Caco-2 (cell line): ENCODE results near the gene SLCO2A1. TPM values are rescaled to one million over a fixed set of nuclear protein-coding genes. Genes with fewer than 3 reads are reported as not detected.

Source experiments
- BruUV-seq: library from RNA; stranded (reverse); fragments of 400-500 nt; replicated peaks from 2 replicates; lab custom pipeline; 2021; lab: Mats Ljungman, UMichigan
- CTCF ChIA-PET: fragments of 300-600 bp; sonication (Branson Sonifier 250); formaldehyde crosslinking; loops from one replicate; lab custom pipeline; 2022; ENCODE audit warnings: antibody characterized with exemption; lab: Charles Lee
- POLR2A ChIA-PET: fragments of 300-600 bp; sonication (Branson Sonifier 250); formaldehyde crosslinking; loops from one replicate; lab custom pipeline; 2022; ENCODE audit warnings: antibody characterized with exemption; lab: Charles Lee
- DNase-seq, 2 experiments: peaks; one replicate each; pipeline versions ENCODE4 v3.0.0 to v3.0.0-alpha.2; 2020 to 2022
- H3K27me3 ChIP-seq: replicated peaks from 2 replicates; pipeline ENCODE4 v1.6.0; 2011; ENCODE audit warnings: low read length; ENCODE audit not compliant: control insufficient read depth, insufficient read depth
- H3K36me3 ChIP-seq: 2 replicates; pipeline ENCODE4 v1.5.1; 2011; ENCODE audit warnings: low read length; ENCODE audit not compliant: control insufficient read depth, insufficient read depth
- H3K4me1 ChIP-seq: fragments of 250-450 bp; sonication (Bioruptor Pico); 2 replicates; pipeline ENCODE4 v1.5.1; 2020; ENCODE audit warnings: mild to moderate bottlenecking
- H3K4me3 ChIP-seq: 2 replicates; pipeline ENCODE4 v1.5.1; 2011; ENCODE audit warnings: low read depth, mild to moderate bottlenecking, control low read depth, low read length
- H3K9me3 ChIP-seq: fragments of 250-450 bp; sonication (Bioruptor Pico); 2 replicates; pipeline ENCODE4 v1.5.1; 2020; ENCODE audit warnings: mild to moderate bottlenecking, moderate library complexity
- H3K27ac Mint-ChIP-seq: one replicate; pipeline ENCODE4 v1.8.0; 2022; ENCODE audit warnings: mixed read lengths; ENCODE audit not compliant: unreplicated experiment
- H3K27me3 Mint-ChIP-seq: one replicate; pipeline ENCODE4 v1.8.0; 2022; ENCODE audit warnings: mixed read lengths; ENCODE audit not compliant: insufficient read depth, unreplicated experiment
- H3K36me3 Mint-ChIP-seq: one replicate; pipeline ENCODE4 v1.8.0; 2022; ENCODE audit warnings: mild to moderate bottlenecking, mixed read lengths; ENCODE audit not compliant: insufficient read depth, unreplicated experiment
- H3K4me1 Mint-ChIP-seq: one replicate; pipeline ENCODE4 v1.8.0; 2022; ENCODE audit warnings: low read depth, mixed read lengths; ENCODE audit not compliant: unreplicated experiment
- H3K4me3 Mint-ChIP-seq: one replicate; pipeline ENCODE4 v1.8.0; 2022; ENCODE audit warnings: mild to moderate bottlenecking, moderate library complexity, mixed read lengths; ENCODE audit not compliant: unreplicated experiment
- H3K9me3 Mint-ChIP-seq: one replicate; pipeline ENCODE4 v1.8.0; 2022; ENCODE audit warnings: mixed read lengths; ENCODE audit not compliant: unreplicated experiment
- intact Hi-C: fragments of 100-400 bp; cut with micrococcal nuclease; formaldehyde crosslinking; loops from one replicate; pipeline ENCODE4 v1.10.0; 2022; ENCODE audit not compliant: unreplicated experiment
- total RNA-seq: library from RNA; stranded (reverse); gene quantifications from 2 replicates; pipeline ENCODE4 v1.2.3, GENCODE V29; 2022
- TF ChIP-seq, protein P1 (sequence below), 2 experiments: fragments of 200-600 bp in 1 of 2; IDR thresholded peaks; 1 replicate in 1 of 2; 2 replicates in 1 of 2; pipeline versions ENCODE4 v1.5.1 to v1.8.0; 2011 to 2022; ENCODE audit warnings: antibody characterized with exemption in 1 of 2, control low read depth in 1 of 2, inconsistent platforms in 1 of 2, low read depth in 1 of 2, low read length in 1 of 2, mild to moderate bottlenecking in 1 of 2, moderate library complexity in 1 of 2; ENCODE audit not compliant: insufficient read depth in 1 of 2, severe bottlenecking in 1 of 2, unreplicated experiment in 1 of 2

Gene SLCO2A1
- total RNA-seq, 1 experiment from 2014 or later = 2.5 TPM

DNA sequence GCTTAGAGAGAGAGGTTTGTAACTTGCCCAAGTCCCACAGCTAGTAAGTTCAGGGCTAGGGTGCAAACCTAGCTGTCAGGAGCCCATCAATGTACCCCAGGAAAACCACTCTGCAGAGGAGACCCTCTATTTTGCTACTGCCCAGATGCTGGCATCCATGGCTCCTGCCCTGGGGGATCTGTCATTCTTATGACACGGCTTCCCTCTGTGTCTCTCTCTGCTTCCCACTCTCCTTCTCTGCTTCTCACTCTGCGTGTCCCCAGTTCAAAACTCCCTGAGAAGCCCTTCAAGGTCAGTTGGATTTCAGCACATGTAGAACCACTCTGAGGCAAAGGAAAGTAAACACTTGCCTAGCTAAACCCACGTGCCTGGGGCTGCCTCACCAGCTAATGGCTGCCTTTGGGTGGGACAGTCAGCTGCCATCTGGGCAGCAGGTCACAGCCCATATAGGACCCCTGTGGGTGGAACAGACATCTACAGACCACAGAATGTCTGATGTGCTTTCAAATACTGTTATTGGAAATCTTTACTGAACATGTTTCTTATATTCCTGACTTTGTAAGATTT is 29.4 kb upstream of the SLCO2A1 start:
- intact Hi-C loops = loop anchor here (5.0 kb wide), 1 partner anchor 397 kb away; the partner anchor contains the start of gene TOPBP1
- CTCF ChIA-PET = interaction anchor here (0.9 kb wide), 1 partner anchor 67 kb away, joined by 4 read pairs; no protein-coding TSS in a partner anchor
- BruUV-seq = no TSS peak

DNA sequence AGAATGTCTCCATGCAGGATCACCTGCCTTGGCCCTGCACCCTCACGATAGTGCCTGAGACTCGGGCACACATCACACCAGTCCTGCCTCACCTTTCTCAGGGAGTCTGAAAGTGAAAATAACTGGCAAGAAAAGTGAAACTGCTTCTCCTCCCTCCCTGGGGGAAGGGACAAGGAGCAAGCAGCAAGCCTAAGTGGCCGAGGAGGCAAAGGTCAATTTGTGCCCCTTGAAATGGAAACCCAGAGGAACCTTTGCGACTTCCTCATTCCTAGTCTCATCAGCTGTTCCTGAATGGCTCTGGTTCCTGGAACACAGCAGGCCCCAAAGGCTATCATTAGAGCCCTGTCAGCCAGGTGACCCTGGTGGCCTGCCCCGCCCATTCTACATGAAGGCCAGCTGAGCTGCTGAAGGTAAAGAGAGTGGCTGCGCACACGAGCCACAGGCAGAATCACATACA is 28.0 kb upstream of the SLCO2A1 start:
- no peaks in the 10 kb centered on the region for H3K27me3 ChIP-seq
- DNase-seq = peak; percentile 90 to 94
- no peaks in the 10 kb centered on the region for H3K9me3 Mint-ChIP-seq
- peak overlapping the region; percentile 53 for H3K4me3 Mint-ChIP-seq
- H3K4me1 Mint-ChIP-seq = peaks cover 29% of the 10 kb centered on the region
- H3K36me3 ChIP-seq = no peaks in the 10 kb centered on the region
- intact Hi-C loops = loop anchor here (1.0 to 5.0 kb wide), 5 partner anchors 18 to 395 kb away; partner anchors contain the start of gene TOPBP1
- TF ChIP-seq, protein P1, sequence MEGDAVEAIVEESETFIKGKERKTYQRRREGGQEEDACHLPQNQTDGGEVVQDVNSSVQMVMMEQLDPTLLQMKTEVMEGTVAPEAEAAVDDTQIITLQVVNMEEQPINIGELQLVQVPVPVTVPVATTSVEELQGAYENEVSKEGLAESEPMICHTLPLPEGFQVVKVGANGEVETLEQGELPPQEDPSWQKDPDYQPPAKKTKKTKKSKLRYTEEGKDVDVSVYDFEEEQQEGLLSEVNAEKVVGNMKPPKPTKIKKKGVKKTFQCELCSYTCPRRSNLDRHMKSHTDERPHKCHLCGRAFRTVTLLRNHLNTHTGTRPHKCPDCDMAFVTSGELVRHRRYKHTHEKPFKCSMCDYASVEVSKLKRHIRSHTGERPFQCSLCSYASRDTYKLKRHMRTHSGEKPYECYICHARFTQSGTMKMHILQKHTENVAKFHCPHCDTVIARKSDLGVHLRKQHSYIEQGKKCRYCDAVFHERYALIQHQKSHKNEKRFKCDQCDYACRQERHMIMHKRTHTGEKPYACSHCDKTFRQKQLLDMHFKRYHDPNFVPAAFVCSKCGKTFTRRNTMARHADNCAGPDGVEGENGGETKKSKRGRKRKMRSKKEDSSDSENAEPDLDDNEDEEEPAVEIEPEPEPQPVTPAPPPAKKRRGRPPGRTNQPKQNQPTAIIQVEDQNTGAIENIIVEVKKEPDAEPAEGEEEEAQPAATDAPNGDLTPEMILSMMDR (IDR thresholded peaks at IDR 0.05; ENCODE audit: insufficient read depth in 1 of 2, low read depth in 1 of 2, low read length in 1 of 2, severe bottlenecking in 1 of 2, unreplicated experiment in 1 of 2) = no peak
- H3K4me3 ChIP-seq = no peak overlapping the region
- H3K4me1 ChIP-seq = peaks cover 48% of the 10 kb centered on the region
- no peaks in the 10 kb centered on the region for H3K36me3 Mint-ChIP-seq
- CTCF ChIA-PET = interaction anchor here (0.7 to 1.0 kb wide), 2 partner anchors 35 to 154 kb away, joined by 3 read pairs; no protein-coding TSS in a partner anchor
- no peaks in the 10 kb centered on the region for H3K9me3 ChIP-seq
- POLR2A ChIA-PET = no interaction called here
- peak overlapping the region; percentile 71 for H3K27ac Mint-ChIP-seq
- no TSS peak for BruUV-seq
- no peaks in the 10 kb centered on the region for H3K27me3 Mint-ChIP-seq

More for the DNA sequence above, 29.4 kb upstream of the SLCO2A1 start:
- POLR2A ChIA-PET = no interaction called here
- Mint-ChIP-seq H3K36me3 (no peaks in the 10 kb centered on the region), H3K9me3 (no peaks in the 10 kb centered on the region), H3K4me3 (no peak overlapping the region), H3K27me3 (no peaks in the 10 kb centered on the region), H3K27ac (no peak overlapping the region), H3K4me1 (peaks cover 29% of the 10 kb centered on the region)
- no peak for DNase-seq
- TF ChIP-seq, protein P1 (IDR thresholded peaks at IDR 0.05; ENCODE audit: insufficient read depth in 1 of 2, low read depth in 1 of 2, low read length in 1 of 2, severe bottlenecking in 1 of 2, unreplicated experiment in 1 of 2) = no peak
- no peaks in the 10 kb centered on the region for H3K27me3 ChIP-seq
- no peaks in the 10 kb centered on the region for H3K9me3 ChIP-seq
- no peak overlapping the region for H3K4me3 ChIP-seq
- peaks cover 48% of the 10 kb centered on the region for H3K4me1 ChIP-seq
- no peaks in the 10 kb centered on the region for H3K36me3 ChIP-seq

DNA sequence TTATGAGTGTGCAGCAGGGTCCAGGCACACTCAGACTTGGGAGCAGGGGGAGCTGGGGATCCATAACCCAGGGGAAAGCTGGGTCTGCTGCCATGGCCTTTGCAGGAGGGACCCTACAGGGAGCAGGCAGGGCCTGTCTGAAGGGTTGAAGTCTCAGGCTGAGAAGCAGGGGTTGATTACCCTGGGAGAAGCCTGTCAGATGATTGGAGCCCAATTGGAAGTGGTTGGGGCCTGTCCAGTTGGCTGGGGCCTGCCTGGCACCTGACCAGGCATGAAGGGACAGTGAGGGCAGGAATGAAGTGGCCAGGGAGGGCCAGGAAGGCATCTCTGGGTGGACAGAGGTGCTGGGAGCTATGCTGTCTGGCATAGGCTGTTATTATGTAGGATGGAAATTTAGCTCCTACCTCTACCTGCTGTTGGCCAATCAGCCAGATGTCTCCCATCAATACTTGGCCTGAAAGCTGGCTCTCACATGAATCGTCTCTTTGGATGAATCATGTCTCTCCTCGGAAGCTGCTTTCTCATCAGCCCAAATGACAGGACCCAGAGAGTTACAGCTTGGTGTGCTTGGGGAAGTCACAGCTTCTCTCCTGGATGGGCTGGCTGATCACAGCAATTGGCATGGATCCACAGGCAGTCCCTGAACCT is 27.4 kb upstream of the SLCO2A1 start:
- no peaks in the 10 kb centered on the region for H3K9me3 Mint-ChIP-seq
- peaks cover 48% of the 10 kb centered on the region for H3K4me1 ChIP-seq
- no peaks in the 10 kb centered on the region for H3K27me3 Mint-ChIP-seq
- no peaks in the 10 kb centered on the region for H3K36me3 Mint-ChIP-seq
- ChIA-PET POLR2A (no interaction called here), CTCF (no interaction called here)
- no peak for DNase-seq
- no peaks in the 10 kb centered on the region for H3K9me3 ChIP-seq
- peaks cover 29% of the 10 kb centered on the region for H3K4me1 Mint-ChIP-seq
- H3K4me3 Mint-ChIP-seq = peak overlapping the region; percentile 53
- H3K27ac Mint-ChIP-seq = peak overlapping the region; percentile 71
- H3K27me3 ChIP-seq = no peaks in the 10 kb centered on the region
- intact Hi-C loops = loop anchor here (1.0 to 5.0 kb wide), 4 partner anchors 18 to 395 kb away; partner anchors contain the start of gene TOPBP1
- H3K4me3 ChIP-seq = no peak overlapping the region
- no TSS peak for BruUV-seq
- no peaks in the 10 kb centered on the region for H3K36me3 ChIP-seq
- TF ChIP-seq, protein P1 (IDR thresholded peaks at IDR 0.05; ENCODE audit: insufficient read depth in 1 of 2, low read depth in 1 of 2, low read length in 1 of 2, severe bottlenecking in 1 of 2, unreplicated experiment in 1 of 2) = no peak
